NCI-H748 treated with DMSO at 0.1 percent for 48 hours (cell line): ENCODE results near the gene POLD4.
A peak's percentile ranks its signal among the peaks of the same experiment; 100 is the strongest.

ENCODE experiments used
- DNase-seq: peaks from one replicate; lab custom pipeline; 2025; lab: John Stamatoyannopoulos, UW

POLD4 gene

GRCh38 chr11:67387518-67387917 lies 34.2 kb upstream of the POLD4 start:
- DNase-seq, result no peak

DNA sequence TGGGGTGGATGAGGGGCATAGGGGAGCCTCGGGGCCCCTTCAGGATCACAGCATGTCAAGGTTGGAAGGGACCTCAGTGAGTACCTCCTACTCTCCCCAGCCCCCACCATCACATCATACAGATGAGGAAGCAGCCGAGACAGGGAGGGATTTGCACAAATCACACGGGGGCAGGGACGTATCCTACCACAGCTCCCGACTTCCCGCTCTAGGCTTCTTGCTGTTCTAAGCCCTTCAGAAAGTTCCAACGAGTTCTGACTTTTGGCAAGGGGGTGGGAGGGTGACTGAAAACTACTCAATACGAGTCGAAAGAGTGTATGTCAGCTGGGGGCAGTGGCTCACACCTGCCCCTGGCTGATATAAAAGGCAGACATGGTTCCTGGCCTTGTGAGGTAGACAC lies 33.7 kb upstream of the POLD4 start:
- no peak for DNase-seq

GRCh38 chr11:67384851-67385366 lies 31.6 kb upstream of the POLD4 start:
- DNase-seq, result no peak

GRCh38 chr11:67382276-67383136 lies 29.2 kb upstream of the POLD4 start:
- peak; percentile 23 for DNase-seq

GRCh38 chr11:67381244-67381972 lies 28.1 kb upstream of the POLD4 start:
- DNase-seq, result no peak

DNA sequence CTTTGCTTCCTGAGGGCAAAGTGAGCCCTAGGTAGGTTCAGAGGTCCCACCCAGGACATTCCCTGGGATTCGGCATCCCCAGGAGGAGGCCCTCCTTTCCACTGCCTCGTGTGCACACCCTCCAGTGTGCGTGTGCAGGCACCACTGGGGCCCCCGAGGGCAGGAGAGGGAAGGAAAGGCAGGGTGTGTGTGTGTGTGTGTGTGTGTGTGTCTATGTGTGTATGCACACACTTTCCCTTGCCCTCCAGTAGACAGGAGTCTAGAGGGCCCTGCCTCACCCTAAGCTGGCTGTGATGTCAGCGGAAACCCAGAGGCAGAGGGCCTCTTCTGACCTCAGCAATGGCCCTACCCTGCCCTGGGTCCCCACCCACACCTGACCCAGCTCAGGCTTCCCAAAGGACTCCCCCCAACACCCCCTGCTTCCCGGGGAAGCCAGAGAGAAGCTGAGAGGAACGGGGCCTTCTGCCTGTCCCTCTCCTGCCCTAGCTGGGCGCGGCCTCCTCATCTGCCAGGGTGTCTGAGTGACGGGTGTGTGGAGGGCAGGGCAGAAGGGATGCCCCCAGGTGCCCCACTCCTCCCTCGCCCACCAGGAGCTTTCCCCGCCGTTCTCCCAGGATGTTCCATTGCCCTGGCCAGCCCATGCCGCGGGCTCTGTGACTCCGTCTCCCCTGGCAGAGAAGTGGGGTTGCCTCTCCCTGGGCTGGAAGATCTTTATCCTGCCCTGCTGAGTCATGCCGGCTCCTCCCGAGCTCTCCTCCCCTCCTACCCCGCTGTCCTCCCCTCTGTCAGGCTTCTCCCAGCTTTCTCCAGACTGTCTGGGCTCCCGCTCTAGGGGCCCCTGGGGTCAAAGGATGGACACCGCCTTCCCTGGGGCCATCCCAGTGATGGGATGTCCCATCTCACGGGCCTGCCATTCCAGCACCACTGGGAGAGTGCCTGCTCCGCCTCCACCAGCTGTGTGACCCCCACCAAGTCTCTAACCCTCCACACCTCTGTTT lies 26.0 kb upstream of the POLD4 start:
- DNase-seq, result no peak

DNA sequence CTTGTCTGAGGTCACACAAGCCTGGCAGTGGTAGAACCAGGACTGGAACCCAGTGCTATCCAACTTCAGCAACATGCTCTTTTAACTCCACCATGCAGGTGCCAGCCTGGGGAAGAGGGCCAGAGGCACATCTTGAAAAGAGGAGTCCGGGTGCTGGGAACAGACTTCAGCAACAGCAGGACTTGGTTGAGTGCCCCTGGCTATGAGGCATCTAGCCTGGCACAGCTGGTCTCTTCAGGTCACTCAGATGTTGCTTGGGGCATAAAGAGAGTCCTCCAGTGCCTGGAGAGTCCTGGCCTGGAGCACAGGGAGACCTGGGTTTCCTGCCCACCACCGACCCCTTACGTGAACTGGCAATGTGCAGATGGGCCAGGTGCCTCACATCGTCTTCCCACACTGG lies 25.2 kb upstream of the POLD4 start:
- no peak for DNase-seq

GRCh38 chr11:67376873-67377808 lies 23.8 kb upstream of the POLD4 start:
- no peak for DNase-seq

GRCh38 chr11:67376063-67376820 lies 22.9 kb upstream of the POLD4 start:
- DNase-seq, result no peak

DNA sequence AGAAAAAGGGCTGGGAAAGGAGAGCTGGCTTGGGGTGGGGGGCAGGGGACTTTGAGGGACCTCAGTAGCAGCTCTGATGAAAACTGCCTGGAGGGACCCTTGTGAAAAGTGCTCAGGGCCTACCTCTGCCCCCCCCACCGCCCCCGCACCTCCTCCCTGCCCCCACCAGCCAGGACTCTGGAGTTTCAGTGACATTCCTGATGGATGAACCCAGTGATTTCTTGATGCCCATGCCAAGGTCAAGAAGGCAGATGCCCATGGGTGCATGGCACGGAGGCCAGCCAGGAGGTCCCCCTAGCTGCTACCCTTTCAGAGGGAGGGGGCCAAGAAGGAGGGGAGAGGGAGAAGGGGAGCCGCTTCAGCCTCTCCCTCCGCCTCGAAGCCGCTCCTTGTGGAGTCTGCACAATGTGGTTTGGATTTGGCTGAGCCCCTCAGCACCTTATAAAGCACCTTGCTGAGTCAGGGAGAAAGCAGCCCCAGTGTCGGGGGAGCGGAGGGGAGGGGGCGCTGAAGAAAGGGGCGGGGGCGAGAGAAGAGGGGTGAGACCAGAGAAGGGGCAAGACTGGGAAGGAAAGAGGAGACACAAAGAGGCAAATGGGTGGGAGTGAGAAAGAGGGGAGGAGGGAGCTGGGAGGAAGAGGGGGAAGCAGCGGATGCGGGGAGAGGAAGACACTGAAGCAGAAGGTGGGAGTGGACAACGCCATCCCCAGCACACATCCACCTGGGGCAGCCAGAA lies 22.1 kb upstream of the POLD4 start:
- DNase-seq, result no peak

DNA sequence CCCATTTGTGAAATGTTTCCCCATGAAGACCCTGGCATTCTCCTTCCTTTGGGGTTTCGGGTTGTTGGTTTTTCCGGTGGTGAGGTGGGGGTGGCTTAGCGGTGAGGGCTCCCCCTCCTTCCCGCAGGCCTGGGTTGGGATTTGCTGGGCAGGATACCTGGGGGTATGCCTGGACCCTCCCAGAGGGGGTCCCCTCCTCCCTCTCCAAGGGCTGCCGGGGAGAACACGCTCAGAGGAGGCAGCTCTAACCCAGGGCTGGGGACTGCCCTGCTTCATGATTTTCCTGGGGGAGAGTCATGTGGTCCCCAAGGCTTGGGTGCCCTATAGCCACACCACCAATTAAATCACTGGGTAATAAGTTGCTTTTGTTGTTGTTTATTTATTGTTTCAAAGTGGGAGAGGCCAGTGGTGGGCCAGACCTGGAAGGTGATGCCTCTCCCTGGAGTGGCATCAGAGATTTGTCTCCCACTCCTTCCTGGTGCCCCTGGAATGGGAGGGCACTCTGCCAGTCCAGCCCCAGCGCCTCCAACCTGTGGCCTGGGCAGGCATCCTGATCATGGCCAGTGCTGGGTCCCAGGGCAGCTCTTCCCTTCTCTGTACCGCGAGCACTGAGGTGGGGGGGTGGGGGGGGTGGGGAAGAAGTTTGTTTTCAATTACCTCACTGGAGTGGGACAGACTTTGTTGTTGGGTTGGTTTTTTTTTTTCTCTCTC lies 21.4 kb upstream of the POLD4 start:
- DNase-seq, result no peak

- no peak for DNase-seq
Observed at GRCh38 chr11:67373648-67374570, 20.6 kb upstream of the POLD4 start.

DNA sequence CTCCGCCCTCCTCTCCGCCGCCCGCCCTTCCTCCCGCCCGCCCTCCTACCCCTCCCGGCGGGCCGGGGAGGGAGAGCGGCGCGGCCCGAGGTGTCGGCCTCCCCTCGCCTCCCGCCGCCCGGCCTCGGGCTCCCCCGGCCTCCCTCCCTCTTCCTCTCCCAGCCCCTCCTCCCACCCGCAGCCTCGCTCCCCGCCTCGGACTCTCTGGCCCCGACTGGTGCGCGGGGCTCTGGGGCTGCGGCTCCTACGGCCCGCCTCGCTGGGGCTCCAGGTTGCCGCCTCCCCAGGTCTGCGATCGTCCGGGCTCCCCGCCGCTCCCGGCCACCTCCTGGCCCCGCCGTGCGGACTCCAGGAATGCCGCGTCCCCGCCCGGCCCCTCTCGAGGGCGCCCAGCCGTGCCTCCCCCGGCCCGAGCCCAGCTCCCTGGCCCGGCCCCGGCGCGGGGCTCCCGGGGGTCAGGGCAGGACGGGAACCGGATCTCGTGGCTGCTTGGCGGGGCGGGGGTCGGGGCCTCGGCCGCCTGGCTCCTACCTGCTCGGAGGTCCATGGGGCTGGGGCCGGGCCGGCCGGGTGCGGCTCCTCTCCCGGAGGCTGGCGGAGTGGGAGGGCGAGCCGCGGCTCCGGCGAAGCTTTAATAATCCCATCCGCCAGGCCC lies 19.8 kb upstream of the POLD4 start, which contains the start of gene CLCF1:
Gene CLCF1, minus strand, starts transcription at position 606 of the 655 bp plus-strand sequence. Its CDS starts 59 bp downstream, at position 547.
- peak; percentile 13 for DNase-seq

DNA sequence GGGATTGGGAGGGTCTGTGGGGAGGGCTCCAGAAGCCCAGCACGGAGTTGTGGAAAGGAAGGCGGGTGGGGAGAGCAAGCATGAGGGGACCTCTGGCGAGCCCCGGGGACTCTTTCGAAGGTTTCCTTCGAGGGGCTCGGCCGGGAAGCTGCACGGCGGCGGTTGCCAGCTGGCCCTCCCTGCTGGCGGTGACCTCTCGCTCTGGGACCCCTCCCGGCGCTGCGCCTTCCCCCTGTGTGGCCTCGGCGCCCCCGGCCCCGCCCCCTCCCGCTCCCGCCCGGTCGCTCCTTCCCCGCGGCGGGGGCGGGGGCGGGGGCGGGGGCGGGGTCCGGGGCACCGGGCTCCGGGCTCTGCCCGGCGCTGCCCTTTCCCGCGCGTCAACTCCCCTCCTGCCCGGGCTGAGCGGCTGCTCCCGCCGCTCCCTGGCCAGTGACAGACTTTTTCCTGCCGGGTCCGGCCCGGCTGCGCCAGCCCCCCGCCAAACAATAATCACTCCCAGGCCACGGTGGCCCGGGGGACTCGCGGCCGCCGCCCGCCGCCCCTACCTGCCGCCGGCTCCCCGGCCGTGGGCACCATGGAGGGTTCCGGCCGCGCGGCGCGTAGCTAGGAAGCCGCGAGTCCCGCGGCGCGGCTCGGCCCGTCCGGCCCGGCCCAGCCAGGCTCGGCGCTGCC lies 19.1 kb upstream of the POLD4 start:
- DNase-seq, result no peak

- DNase-seq, result no peak
Observed at GRCh38 chr11:67371911-67372320, 18.6 kb upstream of the POLD4 start.

DNA sequence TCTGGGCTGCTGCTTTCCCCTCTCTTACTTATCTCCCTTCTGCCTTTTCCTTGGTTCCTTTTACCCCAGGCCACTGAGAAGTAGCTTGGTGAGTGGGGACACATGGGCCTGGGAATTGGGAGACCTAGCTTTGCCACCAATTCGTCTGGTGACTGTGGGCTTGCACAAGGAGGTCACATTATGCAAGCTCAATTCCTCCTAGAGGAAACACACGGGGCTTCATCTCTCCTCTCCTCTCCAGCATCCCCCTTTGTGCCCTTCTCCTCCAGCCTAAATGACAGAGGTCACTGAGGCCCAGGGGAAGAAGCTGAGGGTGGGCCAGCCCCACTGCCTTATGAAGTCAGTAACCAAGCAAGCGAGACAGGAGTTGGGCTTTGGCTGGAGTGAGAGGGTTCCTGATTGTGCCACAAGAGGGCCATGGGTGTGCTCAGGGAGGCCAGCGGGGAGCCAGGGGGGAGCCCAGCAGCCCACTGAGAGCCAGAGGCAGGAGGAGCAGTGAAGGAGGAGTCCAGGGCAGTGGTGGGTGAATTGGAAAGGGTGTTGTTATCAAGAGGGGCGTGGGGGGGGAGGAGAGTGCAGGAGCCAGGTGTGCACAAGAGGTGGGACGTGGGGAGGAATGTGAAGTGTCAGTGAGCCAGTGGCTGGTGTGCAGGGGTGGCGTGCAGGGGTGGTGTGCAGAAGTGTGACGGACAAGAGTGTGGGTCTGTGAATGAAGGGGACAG lies 18.0 kb upstream of the POLD4 start:
- DNase-seq, result no peak
